Measurements from ENCODE around the gene SIGLEC8. TPM values are rescaled to one million over a fixed set of nuclear protein-coding genes. Genes with fewer than 3 reads are reported as not detected.

Gene SIGLEC8
- total RNA-seq, 1 donor from 2014 or later = not detected

DNA sequence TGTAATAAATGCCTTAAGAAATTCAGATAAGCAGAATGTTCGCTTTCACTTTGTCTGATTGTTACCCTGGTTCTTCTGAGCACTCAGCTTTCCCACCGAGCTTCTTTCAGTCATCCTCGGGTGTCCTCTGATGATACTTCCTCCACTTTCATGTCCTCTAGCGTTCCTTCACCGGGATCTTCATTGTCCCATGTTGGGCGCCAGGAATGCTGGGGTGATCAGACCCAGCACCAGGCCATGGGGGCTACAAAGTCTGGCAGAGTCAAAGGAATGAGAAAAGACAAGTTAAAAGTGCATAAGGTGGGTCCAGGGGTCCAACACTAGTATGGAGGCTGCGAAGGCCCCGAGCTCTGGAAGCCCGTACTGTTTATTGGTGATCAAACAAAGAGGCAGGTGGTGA is 56.1 kb downstream of the SIGLEC8 start:
- H3K4me1 Mint-ChIP-seq (ENCODE audit: unreplicated experiment) = no peaks in the 10 kb centered on the region
- TF ChIP-seq, protein P1, sequence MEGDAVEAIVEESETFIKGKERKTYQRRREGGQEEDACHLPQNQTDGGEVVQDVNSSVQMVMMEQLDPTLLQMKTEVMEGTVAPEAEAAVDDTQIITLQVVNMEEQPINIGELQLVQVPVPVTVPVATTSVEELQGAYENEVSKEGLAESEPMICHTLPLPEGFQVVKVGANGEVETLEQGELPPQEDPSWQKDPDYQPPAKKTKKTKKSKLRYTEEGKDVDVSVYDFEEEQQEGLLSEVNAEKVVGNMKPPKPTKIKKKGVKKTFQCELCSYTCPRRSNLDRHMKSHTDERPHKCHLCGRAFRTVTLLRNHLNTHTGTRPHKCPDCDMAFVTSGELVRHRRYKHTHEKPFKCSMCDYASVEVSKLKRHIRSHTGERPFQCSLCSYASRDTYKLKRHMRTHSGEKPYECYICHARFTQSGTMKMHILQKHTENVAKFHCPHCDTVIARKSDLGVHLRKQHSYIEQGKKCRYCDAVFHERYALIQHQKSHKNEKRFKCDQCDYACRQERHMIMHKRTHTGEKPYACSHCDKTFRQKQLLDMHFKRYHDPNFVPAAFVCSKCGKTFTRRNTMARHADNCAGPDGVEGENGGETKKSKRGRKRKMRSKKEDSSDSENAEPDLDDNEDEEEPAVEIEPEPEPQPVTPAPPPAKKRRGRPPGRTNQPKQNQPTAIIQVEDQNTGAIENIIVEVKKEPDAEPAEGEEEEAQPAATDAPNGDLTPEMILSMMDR (IDR thresholded peaks at IDR 0.05) = no peak
- H3K9me3 Mint-ChIP-seq (ENCODE audit: unreplicated experiment) = peaks cover 15% of the 10 kb centered on the region
- no peaks in the 10 kb centered on the region for H3K36me3 Mint-ChIP-seq (ENCODE audit: unreplicated experiment)
- no peak for DNase-seq (ENCODE audit: extremely low spot score, unreplicated experiment)
- no peaks in the 10 kb centered on the region for H3K27me3 Mint-ChIP-seq (ENCODE audit: unreplicated experiment)
- no peak overlapping the region for H3K4me3 Mint-ChIP-seq (ENCODE audit: unreplicated experiment)
- H3K27ac Mint-ChIP-seq (ENCODE audit: unreplicated experiment) = no peak overlapping the region

Other genes starting within 250 kb of the SIGLEC8 start
- not detected in 2 replicates for gene CD33, start 233.4 kb downstream of the SIGLEC8 start, total RNA-seq
- not detected in 2 replicates for gene SIGLECL1, start 207.4 kb downstream of the SIGLEC8 start, total RNA-seq
- not detected in 2 replicates for gene IGLON5, start 146.8 kb downstream of the SIGLEC8 start, total RNA-seq
- gene VSIG10L, start 116.3 kb downstream of the SIGLEC8 start, total RNA-seq = 3.5 TPM in 2 replicates
- 56.2 and 58.8 TPM in 2 replicates for gene ETFB, start 92.1 kb downstream of the SIGLEC8 start, total RNA-seq
- gene CLDND2, start 89.5 kb downstream of the SIGLEC8 start, total RNA-seq = 1.8 TPM in 1 of 2 replicates, not detected in the other
- gene NKG7, start 85.8 kb downstream of the SIGLEC8 start, total RNA-seq = not detected in 2 replicates
- gene LIM2, start 70.5 kb downstream of the SIGLEC8 start, total RNA-seq = not detected in 2 replicates
- not detected in 2 replicates for gene C19orf84, start 67.9 kb downstream of the SIGLEC8 start, total RNA-seq
- gene SIGLEC10, start 40.8 kb downstream of the SIGLEC8 start, total RNA-seq = not detected in 2 replicates
- not detected in 2 replicates for gene CEACAM18, start 20.1 kb upstream of the SIGLEC8 start, total RNA-seq
- gene SIGLEC12, start 43.3 kb upstream of the SIGLEC8 start, total RNA-seq = not detected in 2 replicates
- gene SIGLEC6, start 73.2 kb upstream of the SIGLEC8 start, total RNA-seq = not detected in 2 replicates
- gene ZNF175, start 112.8 kb upstream of the SIGLEC8 start, total RNA-seq = 13.5 and 16.9 TPM in 2 replicates
- gene SIGLEC5, start 171.9 kb upstream of the SIGLEC8 start, total RNA-seq = not detected in 2 replicates
- not detected in 2 replicates for gene SIGLEC14, start 188.4 kb upstream of the SIGLEC8 start, total RNA-seq
- 32.2 and 36.9 TPM in 2 replicates for gene SPACA6, start 234.9 kb upstream of the SIGLEC8 start, total RNA-seq